GOT3 (cell line): Measurements from ENCODE around the gene RTN4.

Source experiments
- DNase-seq: peaks from one replicate; lab custom pipeline; 2025; ENCODE audit warnings: mixed read lengths; lab: John Stamatoyannopoulos, UW

The RTN4 gene

GRCh38 chr2:55038428-55038827 is 11.8 kb downstream of the RTN4 start:
- DNase-seq, result no peak

- DNase-seq, result no peak
These were observed 14.5 kb downstream of the RTN4 start for GRCh38 chr2:55035716-55036115.

GRCh38 chr2:55033921-55034320 is 16.3 kb downstream of the RTN4 start:
- no peak for DNase-seq

- no peak for DNase-seq
These were observed 17.0 kb downstream of the RTN4 start for GRCh38 chr2:55033076-55033742.

- DNase-seq, result no peak
These were observed 18.7 kb downstream of the RTN4 start for GRCh38 chr2:55031505-55031904.

- DNase-seq, result no peak
These were observed 19.5 kb downstream of the RTN4 start for GRCh38 chr2:55030766-55031165.

- no peak for DNase-seq
These were observed 21.2 kb downstream of the RTN4 start for GRCh38 chr2:55029098-55029497.

- DNase-seq, result no peak
These were observed 23.0 kb downstream of the RTN4 start for GRCh38 chr2:55027226-55027625.

GRCh38 chr2:55026202-55026601 is 24.0 kb downstream of the RTN4 start:
- DNase-seq, result no peak

GRCh38 chr2:55025627-55026026 is 24.6 kb downstream of the RTN4 start:
- no peak for DNase-seq

GRCh38 chr2:55025082-55025481 is 25.2 kb downstream of the RTN4 start:
- no peak for DNase-seq

- DNase-seq, result no peak
These were observed 27.8 kb downstream of the RTN4 start for GRCh38 chr2:55022476-55022875.

GRCh38 chr2:55019526-55020258 is 30.6 kb downstream of the RTN4 start:
- DNase-seq, result no peak

GRCh38 chr2:55018619-55019018 is 31.6 kb downstream of the RTN4 start:
- DNase-seq, result no peak

GRCh38 chr2:55017880-55018279 is 32.4 kb downstream of the RTN4 start:
- no peak for DNase-seq

- no peak for DNase-seq
These were observed 32.8 kb downstream of the RTN4 start for GRCh38 chr2:55017428-55017827.

GRCh38 chr2:55014962-55015939 is 35.0 kb downstream of the RTN4 start:
- DNase-seq, result no peak

GRCh38 chr2:55013936-55014335 is 36.3 kb downstream of the RTN4 start:
- DNase-seq, result no peak

GRCh38 chr2:55012672-55013484 is 37.4 kb downstream of the RTN4 start:
- no peak for DNase-seq

GRCh38 chr2:55011831-55012671 is 38.2 kb downstream of the RTN4 start:
- DNase-seq, result no peak

GRCh38 chr2:55010915-55011314 is 39.3 kb downstream of the RTN4 start:
- no peak for DNase-seq
